PFSK-1 (cell line): ENCODE results near the gene GRM4.

ENCODE experiments used
- POLR2AphosphoS5 ChIP-seq: IDR thresholded peaks from 2 replicates; pipeline ENCODE4 v1.6.1; 2012; ENCODE audit warnings: low read depth, mild to moderate bottlenecking, control low read depth, low read length, moderate library complexity
- REST ChIP-seq, 2 experiments: IDR thresholded peaks; 2 replicates each; pipeline versions ENCODE4 v1.6.1 to v1.8.0; 2011 to 2012; ENCODE audit warnings: low read depth in 2 of 2, low read length in 2 of 2, control low read depth in 1 of 2, inconsistent platforms in 1 of 2, mild to moderate bottlenecking in 1 of 2, moderate library complexity in 1 of 2; ENCODE audit not compliant: insufficient read depth in 1 of 2
- SIN3A ChIP-seq: IDR thresholded peaks from 2 replicates; pipeline ENCODE4 v1.6.1; 2012; ENCODE audit warnings: mild to moderate bottlenecking, low read length, moderate library complexity, borderline replicate concordance; ENCODE audit not compliant: insufficient read depth
- TAF1 ChIP-seq: IDR thresholded peaks from 2 replicates; pipeline ENCODE4 v1.6.1; 2012; ENCODE audit warnings: low read length, control low read depth, borderline replicate concordance; ENCODE audit not compliant: insufficient read depth

GRCh38 chr6:34052071-34052825 is 93.6 kb downstream of the GRM4 start:
- TF ChIP-seq POLR2AphosphoS5 (no peak), SIN3A (no peak), REST (IDR thresholded peaks at IDR 0.05; ENCODE audit: insufficient read depth in 1 of 2, low read depth in 2 of 2, low read length in 2 of 2) (no peak), TAF1 (no peak)
